Measurements from ENCODE around the gene PDE6D. TPM values are rescaled to one million over a fixed set of nuclear protein-coding genes. Genes with fewer than 3 reads are reported as not detected.
"Not testable (repeated sequence)": the region's sequence is repeated elsewhere in the genome, so short reads cannot be mapped to it uniquely, and the experiment has no call there.

The PDE6D gene
- total and polyA plus RNA-seq, 2 experiments from 2014 or later = 35.2 to 55.6 TPM

DNA sequence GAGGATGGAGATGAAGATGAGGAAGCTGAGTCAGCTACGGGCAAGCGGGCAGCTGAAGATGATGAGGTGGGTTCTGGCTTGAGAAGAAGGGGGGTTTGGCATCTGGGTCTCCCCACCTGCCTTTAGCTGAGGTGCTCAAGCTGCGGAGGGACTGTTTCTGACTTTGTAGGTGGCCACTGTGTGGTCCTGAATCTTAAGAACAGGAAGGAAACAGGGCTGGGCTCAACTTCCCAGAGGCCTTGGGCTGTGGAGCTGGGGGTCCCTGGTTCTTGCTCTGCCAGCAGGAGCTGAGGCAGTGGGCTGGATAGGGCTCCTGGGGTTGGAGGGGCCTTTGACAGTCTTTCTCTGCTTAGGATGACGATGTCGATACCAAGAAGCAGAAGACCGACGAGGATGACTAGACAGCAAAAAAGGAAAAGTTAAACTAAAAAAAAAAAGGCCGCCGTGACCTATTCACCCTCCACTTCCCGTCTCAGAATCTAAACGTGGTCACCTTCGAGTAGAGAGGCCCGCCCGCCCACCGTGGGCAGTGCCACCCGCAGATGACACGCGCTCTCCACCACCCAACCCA, 68.5 kb downstream of the PDE6D start:
- H3K27me3 Mint-ChIP-seq (ENCODE audit: insufficient read depth, low read depth, poor library complexity) = peaks cover 64% of the 10 kb centered on the region

DNA sequence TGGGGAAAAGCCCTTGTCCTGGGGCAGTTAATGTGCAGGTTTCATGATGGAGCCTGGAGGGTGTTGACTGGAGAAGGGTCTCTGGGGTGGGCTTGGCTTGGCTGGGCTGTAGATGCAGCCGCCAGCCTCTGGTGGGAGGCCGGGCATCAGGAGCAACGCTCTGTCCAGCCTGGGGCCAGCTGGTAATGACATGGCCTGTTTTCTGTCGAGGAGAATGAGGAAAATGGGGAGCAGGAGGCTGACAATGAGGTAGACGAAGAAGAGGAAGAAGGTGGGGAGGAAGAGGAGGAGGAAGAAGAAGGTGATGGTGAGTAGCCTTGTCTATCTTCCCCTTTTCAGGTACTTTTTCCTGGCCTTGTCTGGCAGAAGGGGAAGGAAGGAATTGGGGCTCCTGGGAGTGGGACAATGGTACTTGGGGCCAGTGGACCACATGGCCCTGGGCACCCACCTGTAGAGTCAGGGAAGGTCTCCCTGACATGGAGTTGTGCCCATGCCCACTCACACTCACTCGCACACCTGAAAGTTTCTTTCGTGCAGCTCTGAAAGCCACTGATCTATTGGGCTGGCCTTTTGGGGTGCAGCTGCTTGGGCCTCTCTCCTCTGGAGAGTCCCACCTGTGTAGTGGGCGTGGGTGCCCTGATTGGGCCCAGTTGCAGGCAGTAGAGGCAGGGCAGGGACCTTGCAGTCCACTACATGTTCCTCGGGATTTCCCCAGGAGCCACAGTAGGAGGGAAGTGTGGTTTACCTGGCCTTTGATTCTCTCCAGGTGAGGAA, 69.2 kb downstream of the PDE6D start:
- H3K4me3 ChIP-seq = peak overlapping the region; percentile 88

More for the DNA sequence above, 68.5 kb downstream of the PDE6D start:
- H2AFZ ChIP-seq; ATAC-seq; DNase-seq (ENCODE audit: low spot score); H3K9me2 ChIP-seq (ENCODE audit: insufficient read depth); H3K27me3 ChIP-seq (ENCODE audit: insufficient read depth): not testable (repeated sequence)
- Histone ChIP-seq H3K79me2 (replicated peaks; ENCODE audit: insufficient read depth) (peaks cover 54% of the 10 kb centered on the region), H3K4me1 (ENCODE audit: insufficient read depth) (peaks cover 31% of the 10 kb centered on the region), H3K36me3 (ENCODE audit: insufficient read depth) (peaks cover 29% of the 10 kb centered on the region), H3K4me3 (peak overlapping the region; percentile 88), H4K20me1 (replicated peaks; ENCODE audit: insufficient read depth) (peaks cover 17% of the 10 kb centered on the region), H3K27ac (ENCODE audit: low read depth) (peak overlapping the region; percentile 99), H3F3A (replicated peaks; ENCODE audit: low read depth) (peaks cover 49% of the 10 kb centered on the region), H3K4me2 (peak overlapping the region; percentile 100)
- Mint-ChIP-seq H3K4me3 (peak overlapping the region; percentile 90), H3K4me1 (peaks cover 43% of the 10 kb centered on the region), H3K9me3 (peaks cover 25% of the 10 kb centered on the region), H3K36me3 (ENCODE audit: low read depth) (peaks cover 59% of the 10 kb centered on the region), H3K27ac (peak overlapping the region; percentile 96)
- peak; percentile 10; the same call in 1 of the 2 replicates for TF ChIP-seq POLR2AphosphoS5 (IDR thresholded peaks at IDR 0.05; ENCODE audit: low read depth)

DNA sequence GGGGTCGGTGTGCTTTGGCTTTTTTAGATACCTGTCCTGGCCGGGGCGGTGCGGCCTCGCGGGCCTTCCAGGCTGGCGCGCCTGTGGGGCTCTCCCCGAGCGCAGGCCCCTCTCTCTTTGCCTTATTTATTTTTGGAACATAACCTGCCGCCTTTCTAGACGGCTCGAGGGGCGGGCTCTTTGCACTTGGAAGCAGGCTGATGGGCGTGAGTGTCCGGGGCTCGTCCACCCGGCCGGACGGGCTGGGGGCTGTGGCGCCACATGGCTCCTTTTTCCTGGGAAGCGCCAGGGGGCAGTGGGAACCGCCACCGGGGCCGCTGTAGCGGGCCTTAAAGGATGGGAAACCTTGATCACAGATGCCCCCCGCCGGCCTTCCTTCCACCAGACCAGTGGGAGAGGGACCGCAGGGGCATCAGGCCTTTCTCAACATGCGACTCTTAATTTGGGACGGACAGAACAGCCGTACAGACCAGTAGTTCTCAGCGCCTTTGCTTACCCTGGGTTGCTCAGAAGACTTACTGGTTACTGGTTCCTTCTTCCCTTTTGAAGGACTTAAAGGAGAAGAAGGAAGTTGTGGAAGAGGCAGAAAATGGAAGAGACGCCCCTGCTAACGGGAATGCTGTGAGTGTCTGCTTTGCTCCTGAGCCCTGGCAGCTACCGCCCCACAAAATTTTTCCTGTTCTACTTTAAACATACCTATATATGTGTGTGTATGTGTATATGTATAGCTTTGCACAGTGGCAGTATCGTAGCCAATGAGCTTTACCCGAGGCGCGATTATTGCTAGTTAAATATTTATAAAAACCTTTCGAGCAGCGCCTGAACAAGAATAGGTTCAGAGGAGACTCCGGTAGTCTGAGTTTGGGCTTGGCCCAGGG, 70.0 kb downstream of the PDE6D start:
- DNase-seq (ENCODE audit: low spot score) (no peak), ATAC-seq (no peak)
- Mint-ChIP-seq H3K9me3 (peaks cover 22% of the 10 kb centered on the region), H3K27ac (peak overlapping the region; percentile 96), H3K4me1 (peaks cover 39% of the 10 kb centered on the region), H3K27me3 (ENCODE audit: insufficient read depth, low read depth, poor library complexity) (peaks cover 72% of the 10 kb centered on the region), H3K36me3 (ENCODE audit: low read depth) (peaks cover 59% of the 10 kb centered on the region), H3K4me3 (peak overlapping the region; percentile 90)
- Histone ChIP-seq H3K4me1 (ENCODE audit: insufficient read depth) (peaks cover 31% of the 10 kb centered on the region), H3K27me3 (ENCODE audit: insufficient read depth) (no peaks in the 10 kb centered on the region), H4K20me1 (replicated peaks; ENCODE audit: insufficient read depth) (peaks cover 17% of the 10 kb centered on the region), H2AFZ (no peak overlapping the region), H3K4me3 (peak overlapping the region; percentile 88), H3K79me2 (replicated peaks; ENCODE audit: insufficient read depth) (peaks cover 59% of the 10 kb centered on the region), H3K9me2 (ENCODE audit: insufficient read depth) (no peaks in the 10 kb centered on the region), H3K4me2 (peak overlapping the region; percentile 100), H3K27ac (ENCODE audit: low read depth) (peak overlapping the region; percentile 99), H3K36me3 (ENCODE audit: insufficient read depth) (peaks cover 29% of the 10 kb centered on the region), H3F3A (replicated peaks; ENCODE audit: low read depth) (peaks cover 49% of the 10 kb centered on the region)
- TF ChIP-seq EZH2phosphoT487 (IDR thresholded peaks at IDR 0.05; ENCODE audit: unreplicated experiment) = no peak
- TF ChIP-seq ZNF331 (CRISPR knock-in tag; IDR thresholded peaks at IDR 0.05; ENCODE audit: low read depth) = no peak
- TF ChIP-seq JUNB (IDR thresholded peaks at IDR 0.05; ENCODE audit: unreplicated experiment) = no peak
- TF ChIP-seq, protein P1, sequence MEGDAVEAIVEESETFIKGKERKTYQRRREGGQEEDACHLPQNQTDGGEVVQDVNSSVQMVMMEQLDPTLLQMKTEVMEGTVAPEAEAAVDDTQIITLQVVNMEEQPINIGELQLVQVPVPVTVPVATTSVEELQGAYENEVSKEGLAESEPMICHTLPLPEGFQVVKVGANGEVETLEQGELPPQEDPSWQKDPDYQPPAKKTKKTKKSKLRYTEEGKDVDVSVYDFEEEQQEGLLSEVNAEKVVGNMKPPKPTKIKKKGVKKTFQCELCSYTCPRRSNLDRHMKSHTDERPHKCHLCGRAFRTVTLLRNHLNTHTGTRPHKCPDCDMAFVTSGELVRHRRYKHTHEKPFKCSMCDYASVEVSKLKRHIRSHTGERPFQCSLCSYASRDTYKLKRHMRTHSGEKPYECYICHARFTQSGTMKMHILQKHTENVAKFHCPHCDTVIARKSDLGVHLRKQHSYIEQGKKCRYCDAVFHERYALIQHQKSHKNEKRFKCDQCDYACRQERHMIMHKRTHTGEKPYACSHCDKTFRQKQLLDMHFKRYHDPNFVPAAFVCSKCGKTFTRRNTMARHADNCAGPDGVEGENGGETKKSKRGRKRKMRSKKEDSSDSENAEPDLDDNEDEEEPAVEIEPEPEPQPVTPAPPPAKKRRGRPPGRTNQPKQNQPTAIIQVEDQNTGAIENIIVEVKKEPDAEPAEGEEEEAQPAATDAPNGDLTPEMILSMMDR (conservative IDR thresholded peaks at IDR 0.05; ENCODE audit: low read depth in 2 of 2) = no peak
- TF ChIP-seq STAT1 (IDR thresholded peaks at IDR 0.05; ENCODE audit: unreplicated experiment) = peak; percentile 4
- TF ChIP-seq, protein P2, sequence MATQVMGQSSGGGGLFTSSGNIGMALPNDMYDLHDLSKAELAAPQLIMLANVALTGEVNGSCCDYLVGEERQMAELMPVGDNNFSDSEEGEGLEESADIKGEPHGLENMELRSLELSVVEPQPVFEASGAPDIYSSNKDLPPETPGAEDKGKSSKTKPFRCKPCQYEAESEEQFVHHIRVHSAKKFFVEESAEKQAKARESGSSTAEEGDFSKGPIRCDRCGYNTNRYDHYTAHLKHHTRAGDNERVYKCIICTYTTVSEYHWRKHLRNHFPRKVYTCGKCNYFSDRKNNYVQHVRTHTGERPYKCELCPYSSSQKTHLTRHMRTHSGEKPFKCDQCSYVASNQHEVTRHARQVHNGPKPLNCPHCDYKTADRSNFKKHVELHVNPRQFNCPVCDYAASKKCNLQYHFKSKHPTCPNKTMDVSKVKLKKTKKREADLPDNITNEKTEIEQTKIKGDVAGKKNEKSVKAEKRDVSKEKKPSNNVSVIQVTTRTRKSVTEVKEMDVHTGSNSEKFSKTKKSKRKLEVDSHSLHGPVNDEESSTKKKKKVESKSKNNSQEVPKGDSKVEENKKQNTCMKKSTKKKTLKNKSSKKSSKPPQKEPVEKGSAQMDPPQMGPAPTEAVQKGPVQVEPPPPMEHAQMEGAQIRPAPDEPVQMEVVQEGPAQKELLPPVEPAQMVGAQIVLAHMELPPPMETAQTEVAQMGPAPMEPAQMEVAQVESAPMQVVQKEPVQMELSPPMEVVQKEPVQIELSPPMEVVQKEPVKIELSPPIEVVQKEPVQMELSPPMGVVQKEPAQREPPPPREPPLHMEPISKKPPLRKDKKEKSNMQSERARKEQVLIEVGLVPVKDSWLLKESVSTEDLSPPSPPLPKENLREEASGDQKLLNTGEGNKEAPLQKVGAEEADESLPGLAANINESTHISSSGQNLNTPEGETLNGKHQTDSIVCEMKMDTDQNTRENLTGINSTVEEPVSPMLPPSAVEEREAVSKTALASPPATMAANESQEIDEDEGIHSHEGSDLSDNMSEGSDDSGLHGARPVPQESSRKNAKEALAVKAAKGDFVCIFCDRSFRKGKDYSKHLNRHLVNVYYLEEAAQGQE (IDR thresholded peaks at IDR 0.05; ENCODE audit: unreplicated experiment) = no peak
- no peak for TF ChIP-seq CREB1 (CRISPR knock-in tag; IDR thresholded peaks at IDR 0.05; ENCODE audit: low read depth)
- TF ChIP-seq ZNF114 (CRISPR knock-in tag; IDR thresholded peaks at IDR 0.05) = no peak

More for the DNA sequence above, 69.2 kb downstream of the PDE6D start:
- DNase-seq (ENCODE audit: low spot score) = no peak
- H3K36me3 ChIP-seq (ENCODE audit: insufficient read depth) = peaks cover 29% of the 10 kb centered on the region
- Mint-ChIP-seq H3K27ac (peak overlapping the region; percentile 96), H3K27me3 (ENCODE audit: insufficient read depth, low read depth, poor library complexity) (peaks cover 70% of the 10 kb centered on the region), H3K9me3 (peaks cover 22% of the 10 kb centered on the region), H3K36me3 (ENCODE audit: low read depth) (peaks cover 59% of the 10 kb centered on the region), H3K4me3 (peak overlapping the region; percentile 90), H3K4me1 (peaks cover 43% of the 10 kb centered on the region)
- H3K27ac ChIP-seq (ENCODE audit: low read depth) = peak overlapping the region; percentile 99
- H3K27me3 ChIP-seq (ENCODE audit: insufficient read depth) = no peaks in the 10 kb centered on the region
- no peak for TF ChIP-seq NANOG (IDR thresholded peaks at IDR 0.05; ENCODE audit: borderline replicate concordance)
- no peak for TF ChIP-seq CREB1 (CRISPR knock-in tag; IDR thresholded peaks at IDR 0.05; ENCODE audit: low read depth)
- TF ChIP-seq JUNB (IDR thresholded peaks at IDR 0.05; ENCODE audit: unreplicated experiment) = no peak
- TF ChIP-seq POLR2AphosphoS5 (IDR thresholded peaks at IDR 0.05; ENCODE audit: low read depth) = peak; percentile 31; the same call in 1 of the 2 replicates
- TF ChIP-seq ZNF331 (CRISPR knock-in tag; IDR thresholded peaks at IDR 0.05; ENCODE audit: low read depth) = no peak
- TF ChIP-seq ZNF114 (CRISPR knock-in tag; IDR thresholded peaks at IDR 0.05) = no peak
- peak overlapping the region; percentile 100 for H3K4me2 ChIP-seq
- H4K20me1 ChIP-seq (replicated peaks; ENCODE audit: insufficient read depth) = peaks cover 17% of the 10 kb centered on the region
- peaks cover 57% of the 10 kb centered on the region for H3K79me2 ChIP-seq (replicated peaks; ENCODE audit: insufficient read depth)
- H3K4me1 ChIP-seq (ENCODE audit: insufficient read depth) = peaks cover 31% of the 10 kb centered on the region
- no peaks in the 10 kb centered on the region for H3K9me2 ChIP-seq (ENCODE audit: insufficient read depth)
- H2AFZ ChIP-seq = no peak overlapping the region
- H3F3A ChIP-seq (replicated peaks; ENCODE audit: low read depth) = peaks cover 49% of the 10 kb centered on the region
- no peak for ATAC-seq

Measured in GM23338 (cell line).